ENCODE measurements around the gene CD300E.
A peak's percentile ranks its signal among the peaks of the same experiment; 100 is the strongest.
"Not testable (repeated sequence)": the region's sequence is repeated elsewhere in the genome, so short reads cannot be mapped to it uniquely, and the experiment has no call there.

Gene CD300E

DNA sequence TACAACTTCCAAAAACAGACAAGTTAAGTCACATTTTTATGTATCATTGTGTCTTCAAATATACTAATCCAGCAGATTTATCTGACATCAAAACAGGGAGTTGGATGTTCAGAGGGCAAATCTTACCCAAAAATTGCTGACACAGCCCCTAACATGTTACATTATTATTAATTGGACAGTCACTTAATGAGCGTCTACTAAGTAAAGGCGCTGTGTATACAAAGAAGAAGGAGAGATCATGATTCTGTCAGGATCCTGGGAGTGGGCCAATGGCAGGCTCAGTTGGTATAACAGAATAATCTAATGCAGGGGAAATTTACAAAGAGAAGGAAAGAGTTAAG is 18.4 kb upstream of the CD300E start:
- H3K4me3 ChIP-seq (replicated peaks; ENCODE audit: low read depth, low read length), result no peak overlapping the region
- no peaks in the 10 kb centered on the region for H3K36me3 ChIP-seq (ENCODE audit: control insufficient read depth, insufficient read depth, low read length)
- no peak for DNase-seq (ENCODE audit: extremely low read depth, insufficient read length)
- TF ChIP-seq, protein P1, sequence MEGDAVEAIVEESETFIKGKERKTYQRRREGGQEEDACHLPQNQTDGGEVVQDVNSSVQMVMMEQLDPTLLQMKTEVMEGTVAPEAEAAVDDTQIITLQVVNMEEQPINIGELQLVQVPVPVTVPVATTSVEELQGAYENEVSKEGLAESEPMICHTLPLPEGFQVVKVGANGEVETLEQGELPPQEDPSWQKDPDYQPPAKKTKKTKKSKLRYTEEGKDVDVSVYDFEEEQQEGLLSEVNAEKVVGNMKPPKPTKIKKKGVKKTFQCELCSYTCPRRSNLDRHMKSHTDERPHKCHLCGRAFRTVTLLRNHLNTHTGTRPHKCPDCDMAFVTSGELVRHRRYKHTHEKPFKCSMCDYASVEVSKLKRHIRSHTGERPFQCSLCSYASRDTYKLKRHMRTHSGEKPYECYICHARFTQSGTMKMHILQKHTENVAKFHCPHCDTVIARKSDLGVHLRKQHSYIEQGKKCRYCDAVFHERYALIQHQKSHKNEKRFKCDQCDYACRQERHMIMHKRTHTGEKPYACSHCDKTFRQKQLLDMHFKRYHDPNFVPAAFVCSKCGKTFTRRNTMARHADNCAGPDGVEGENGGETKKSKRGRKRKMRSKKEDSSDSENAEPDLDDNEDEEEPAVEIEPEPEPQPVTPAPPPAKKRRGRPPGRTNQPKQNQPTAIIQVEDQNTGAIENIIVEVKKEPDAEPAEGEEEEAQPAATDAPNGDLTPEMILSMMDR (IDR thresholded peaks at IDR 0.05; ENCODE audit: insufficient read depth, low read length, poor library complexity, severe bottlenecking), result no peak
- H3K27me3 ChIP-seq (replicated peaks; ENCODE audit: control insufficient read depth, insufficient read depth, low read length), result peaks cover 2% of the 10 kb centered on the region

DNA sequence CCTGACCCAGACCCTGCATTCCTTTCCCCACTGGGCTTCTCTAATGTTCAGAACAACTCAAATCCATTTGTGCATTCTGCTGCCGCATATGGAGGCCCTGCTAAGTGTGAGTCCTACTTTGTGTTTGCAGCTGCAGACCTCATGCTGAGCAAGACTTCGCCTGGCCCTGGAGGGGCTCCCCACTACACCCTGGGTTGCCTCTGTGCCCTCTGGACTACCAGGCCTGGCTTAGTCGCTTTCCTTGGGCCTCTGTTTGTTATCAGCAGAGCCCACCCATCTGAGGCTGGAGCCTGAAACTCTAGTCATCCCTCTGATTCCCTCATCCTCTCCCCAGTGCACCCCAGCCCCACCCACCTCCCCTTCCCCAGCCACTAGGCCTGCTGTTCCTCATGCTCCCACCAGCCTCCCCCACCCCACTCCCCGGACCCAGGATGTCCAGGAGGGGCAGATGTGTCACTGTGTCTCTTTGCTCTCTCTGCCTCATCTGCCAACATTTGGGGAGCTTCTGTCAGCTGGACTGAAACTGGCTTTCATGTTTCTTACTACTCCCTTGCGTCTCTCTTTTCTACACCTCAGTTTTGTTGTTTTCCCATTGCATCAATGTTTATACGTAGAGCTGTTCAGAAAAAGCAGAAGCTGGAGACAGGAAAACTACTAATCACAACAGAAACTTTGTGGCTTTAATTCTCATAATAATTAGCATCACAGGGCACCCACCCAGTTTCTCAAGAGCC is 17.9 kb upstream of the CD300E start:
- TF ChIP-seq, protein P1 (IDR thresholded peaks at IDR 0.05; ENCODE audit: insufficient read depth, low read length, poor library complexity, severe bottlenecking), result no peak
- H3K27me3 ChIP-seq (replicated peaks; ENCODE audit: control insufficient read depth, insufficient read depth, low read length), result peaks cover 2% of the 10 kb centered on the region
- H3K36me3 ChIP-seq (ENCODE audit: control insufficient read depth, insufficient read depth, low read length), result no peaks in the 10 kb centered on the region
- no peak overlapping the region for H3K4me3 ChIP-seq (replicated peaks; ENCODE audit: low read depth, low read length)
- peak; percentile 38 for DNase-seq (ENCODE audit: extremely low read depth, insufficient read length)

DNA sequence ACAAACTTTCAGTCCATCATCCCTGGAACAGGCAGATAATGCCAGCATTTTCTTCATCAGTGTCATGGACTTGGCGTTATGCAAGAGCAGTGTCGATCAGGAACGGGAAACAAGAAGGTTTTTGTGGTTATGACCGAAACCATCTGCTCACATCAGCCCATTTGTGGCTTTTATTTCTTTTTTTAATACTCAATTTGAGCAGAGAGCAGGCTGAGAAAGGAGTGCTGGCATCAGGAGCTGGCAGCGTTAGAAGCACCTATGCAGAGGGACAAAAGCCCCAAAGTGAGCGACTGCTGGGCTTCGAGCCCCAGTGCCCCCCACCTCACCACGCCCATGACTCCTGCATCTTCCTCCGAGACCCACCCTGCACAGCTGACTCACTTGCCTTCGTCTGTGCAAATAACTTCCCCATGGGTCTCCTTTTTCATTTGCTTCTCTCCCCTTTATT is 16.2 kb upstream of the CD300E start:
- DNase-seq (ENCODE audit: extremely low read depth, insufficient read length), result peak; percentile 24
- no peak overlapping the region for H3K4me3 ChIP-seq (replicated peaks; ENCODE audit: low read depth, low read length)
- TF ChIP-seq, protein P1 (IDR thresholded peaks at IDR 0.05; ENCODE audit: insufficient read depth, low read length, poor library complexity, severe bottlenecking), result no peak
- no peaks in the 10 kb centered on the region for H3K36me3 ChIP-seq (ENCODE audit: control insufficient read depth, insufficient read depth, low read length)
- H3K27me3 ChIP-seq (replicated peaks; ENCODE audit: control insufficient read depth, insufficient read depth, low read length), result peaks cover 2% of the 10 kb centered on the region

DNA sequence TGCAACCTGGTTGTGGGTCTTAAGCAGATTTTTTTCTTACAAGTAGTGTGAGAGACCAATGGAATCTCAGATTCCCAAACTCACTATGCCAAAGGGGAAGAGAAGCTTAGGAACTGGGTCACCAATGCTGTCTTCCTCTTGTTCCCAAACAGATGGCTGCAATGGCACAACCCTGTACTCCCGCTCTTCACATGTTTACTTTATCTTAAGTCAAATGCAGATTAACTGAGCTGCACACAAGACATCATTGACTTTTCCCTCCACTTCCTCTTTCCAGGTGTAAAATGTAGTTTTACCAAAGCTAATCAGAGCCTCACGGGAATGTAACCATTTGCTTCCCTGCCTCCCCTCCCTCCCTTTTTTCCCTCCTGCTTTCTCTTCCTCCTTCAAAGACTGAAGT is 14.4 kb upstream of the CD300E start:
- Histone ChIP-seq H3K27me3 (replicated peaks; ENCODE audit: control insufficient read depth, insufficient read depth, low read length) (peaks cover 2% of the 10 kb centered on the region), H3K4me3 (replicated peaks; ENCODE audit: low read depth, low read length) (no peak overlapping the region), H3K36me3 (ENCODE audit: control insufficient read depth, insufficient read depth, low read length) (no peaks in the 10 kb centered on the region)
- DNase-seq (ENCODE audit: extremely low read depth, insufficient read length), result no peak
- TF ChIP-seq, protein P1 (IDR thresholded peaks at IDR 0.05; ENCODE audit: insufficient read depth, low read length, poor library complexity, severe bottlenecking), result no peak

DNA sequence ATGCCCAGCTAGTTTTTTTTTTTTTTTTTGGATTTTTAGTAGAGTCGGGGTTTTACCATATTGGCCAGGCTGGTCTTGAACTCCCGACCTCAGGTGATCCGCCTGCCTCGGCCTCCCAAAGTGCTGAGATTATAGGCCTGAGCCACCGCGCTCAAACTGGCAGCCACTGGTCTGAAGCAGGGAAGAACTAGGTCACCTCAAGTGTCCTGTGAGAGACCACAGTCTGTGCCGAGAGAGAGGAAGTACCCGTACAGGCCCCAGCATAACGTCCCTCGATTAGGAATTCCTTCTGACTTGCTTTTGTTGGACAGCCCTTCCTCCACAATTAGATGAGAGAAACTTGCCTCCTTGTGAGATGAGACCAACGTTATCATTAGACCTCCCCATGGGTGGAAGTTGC is 13.7 kb upstream of the CD300E start:
- Histone ChIP-seq H3K36me3 (ENCODE audit: control insufficient read depth, insufficient read depth, low read length) (no peaks in the 10 kb centered on the region), H3K4me3 (replicated peaks; ENCODE audit: low read depth, low read length) (no peak overlapping the region), H3K27me3 (replicated peaks; ENCODE audit: control insufficient read depth, insufficient read depth, low read length) (peaks cover 2% of the 10 kb centered on the region)
- DNase-seq (ENCODE audit: extremely low read depth, insufficient read length), result no peak
- TF ChIP-seq, protein P1 (IDR thresholded peaks at IDR 0.05; ENCODE audit: insufficient read depth, low read length, poor library complexity, severe bottlenecking), result no peak

DNA sequence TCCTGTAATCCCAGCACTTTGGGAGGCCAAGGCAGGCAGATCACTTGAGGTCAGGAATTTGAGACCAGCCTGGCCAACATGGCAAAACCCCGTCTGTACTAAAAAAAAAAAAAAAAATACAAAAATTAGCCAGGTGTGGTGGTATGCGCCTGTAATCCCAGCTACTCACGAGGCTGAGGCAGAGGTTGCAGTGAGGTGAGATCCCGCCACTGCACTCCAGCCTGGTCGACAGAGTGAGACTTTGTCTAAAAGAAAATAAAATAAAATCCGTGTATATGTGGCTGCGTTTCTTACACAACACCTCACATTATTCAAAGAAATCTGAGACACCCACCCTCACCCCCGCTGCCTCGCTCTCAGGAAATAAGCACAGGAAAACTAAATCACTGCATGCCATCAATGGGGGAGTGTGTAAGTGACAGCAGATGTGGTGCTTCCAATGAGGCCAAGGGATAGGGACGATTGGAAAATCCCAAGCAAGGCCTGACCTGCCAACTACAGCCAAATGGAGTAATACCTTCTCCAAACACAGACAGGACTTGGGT is 13.1 kb upstream of the CD300E start:
- H3K36me3 ChIP-seq (ENCODE audit: control insufficient read depth, insufficient read depth, low read length); H3K27me3 ChIP-seq (replicated peaks; ENCODE audit: control insufficient read depth, insufficient read depth, low read length); DNase-seq (ENCODE audit: extremely low read depth, insufficient read length); H3K4me3 ChIP-seq (replicated peaks; ENCODE audit: low read depth, low read length): not testable (repeated sequence)
